Effector CD8-positive, alpha-beta T cell (primary cell): ENCODE measurements around the gene RIMBP2.

Experiments
- DNase-seq: peaks from one replicate; lab custom pipeline; 2025; lab: John Stamatoyannopoulos, UW

The RIMBP2 gene

DNA sequence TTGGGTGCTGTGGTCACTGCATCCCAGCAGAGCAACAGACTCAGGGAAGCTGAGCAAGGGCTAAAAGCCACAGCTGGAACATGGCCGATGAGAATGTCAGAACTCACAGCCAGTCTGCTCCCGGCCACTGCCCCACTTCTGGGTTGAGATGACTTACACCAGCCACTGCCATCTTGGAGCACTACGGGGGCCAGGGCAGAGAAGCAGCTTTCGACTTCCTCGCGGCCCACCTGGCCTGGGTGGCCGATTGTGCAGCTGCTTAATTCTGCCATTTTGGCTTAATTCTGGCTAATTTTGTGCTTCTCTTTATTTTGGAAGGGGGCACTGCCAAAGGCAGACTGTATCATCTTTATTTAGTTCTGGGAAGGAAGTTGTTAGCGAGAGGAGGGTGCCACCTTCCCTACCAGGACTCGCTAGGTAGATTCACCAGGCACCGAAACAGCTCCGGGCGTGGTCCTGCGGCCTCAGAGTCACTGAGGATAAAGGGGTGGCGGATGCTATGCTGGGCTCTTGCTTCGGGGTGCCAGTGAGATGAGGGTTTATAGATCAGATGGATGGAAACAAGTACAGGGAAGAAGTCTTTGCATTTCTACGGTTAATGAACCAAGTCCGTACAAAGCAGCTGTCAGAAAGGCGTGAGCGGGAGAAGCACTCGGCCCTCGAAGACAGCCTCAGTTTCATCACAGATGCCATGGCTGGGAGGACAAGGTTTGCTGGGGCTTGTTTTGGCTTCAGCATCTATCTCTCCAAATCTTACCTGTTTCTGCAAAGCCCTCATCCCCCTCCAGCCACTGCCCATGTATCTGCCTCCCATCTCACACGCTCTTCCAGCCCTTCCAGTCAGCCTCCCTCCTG lies 230.6 kb downstream of the RIMBP2 start:
- no peak for DNase-seq

DNA sequence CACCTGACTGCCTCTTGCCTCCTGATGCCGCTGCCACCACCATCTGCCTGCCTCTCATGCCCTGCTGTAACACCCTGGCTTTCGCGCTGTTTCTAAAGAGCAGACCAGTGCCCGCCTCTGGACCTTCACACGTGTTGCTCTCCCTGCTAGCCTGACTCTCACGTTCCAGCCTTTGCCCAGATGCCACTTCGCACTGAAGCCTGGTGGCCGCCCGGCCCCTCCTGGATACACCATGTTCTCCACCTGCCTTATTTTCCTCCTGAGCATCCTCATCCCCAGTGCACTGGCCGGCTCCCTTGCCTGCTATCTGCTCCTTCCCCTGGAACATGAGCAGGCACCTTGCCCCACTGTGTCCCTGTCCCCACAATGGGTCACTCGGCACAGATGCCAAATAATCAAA lies 231.9 kb downstream of the RIMBP2 start:
- no peak for DNase-seq

DNA sequence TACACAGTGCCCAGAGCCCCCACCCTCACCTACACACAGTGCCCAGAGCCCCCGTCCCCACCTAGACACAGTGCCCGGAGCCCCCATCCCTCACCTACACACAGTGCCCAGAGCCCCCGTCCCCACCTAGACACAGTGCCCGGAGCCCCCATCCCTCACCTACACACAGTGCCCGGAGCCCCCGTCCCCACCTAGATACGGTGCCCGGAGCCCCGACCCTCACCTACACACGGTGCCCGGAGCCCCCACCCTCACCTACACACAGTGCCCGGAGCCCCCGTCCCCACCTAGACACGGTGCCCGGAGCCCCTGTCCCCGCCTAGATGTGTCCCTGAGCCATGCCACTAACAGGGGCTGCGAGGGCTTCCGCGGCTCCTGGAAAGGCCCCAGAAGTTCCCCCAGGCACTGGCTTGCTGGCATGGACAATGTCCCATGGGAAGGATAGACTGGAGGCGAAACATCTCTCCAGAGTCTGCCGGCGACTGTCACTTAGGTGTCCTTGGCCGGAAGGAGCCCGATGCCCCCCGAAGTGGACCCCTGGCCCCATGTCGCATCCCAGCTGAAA lies 232.4 kb downstream of the RIMBP2 start:
- no peak for DNase-seq

DNA sequence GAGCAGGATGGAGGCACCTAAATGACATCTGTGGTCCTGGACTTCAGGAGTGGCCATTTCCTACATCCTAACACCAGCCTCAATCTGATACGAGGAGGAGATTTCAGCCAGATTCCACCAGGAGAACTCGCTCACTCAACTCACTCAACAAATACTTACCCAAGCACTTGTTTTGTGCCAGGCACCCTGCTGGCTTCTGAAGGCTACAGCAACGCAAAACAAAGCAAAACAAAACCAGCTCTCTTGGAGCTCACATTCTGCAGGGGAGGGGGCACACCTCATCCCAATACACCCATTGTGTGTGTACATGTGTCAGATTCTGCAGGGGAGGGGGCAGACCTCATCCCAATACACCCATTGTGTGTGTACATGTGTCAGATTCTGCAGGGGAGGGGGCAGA lies 233.7 kb downstream of the RIMBP2 start:
- no peak for DNase-seq

DNA sequence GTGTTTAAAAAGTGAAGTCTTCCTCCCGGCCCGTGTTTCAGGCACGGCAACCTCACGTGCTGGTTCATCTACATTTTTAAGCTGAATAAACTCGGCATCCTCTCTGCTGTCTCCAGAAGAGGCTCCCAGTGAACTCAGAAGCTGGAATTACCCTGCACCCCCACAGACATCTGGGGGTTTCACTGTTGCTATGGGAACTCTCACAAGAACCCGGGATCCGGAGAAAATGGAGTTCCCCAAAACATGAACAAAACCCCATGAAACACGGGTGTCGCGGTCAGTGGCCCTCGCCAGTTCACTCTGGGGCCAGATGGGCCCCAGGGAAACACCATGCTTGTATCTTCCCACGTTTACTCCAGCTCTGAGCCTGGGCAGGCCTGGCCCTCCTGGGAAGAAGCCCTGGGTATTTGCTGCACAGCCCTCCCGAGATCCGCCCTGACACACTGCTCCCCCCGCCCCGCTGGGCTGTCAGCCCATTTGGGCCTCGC lies 234.7 kb downstream of the RIMBP2 start:
- DNase-seq: no peak

DNA sequence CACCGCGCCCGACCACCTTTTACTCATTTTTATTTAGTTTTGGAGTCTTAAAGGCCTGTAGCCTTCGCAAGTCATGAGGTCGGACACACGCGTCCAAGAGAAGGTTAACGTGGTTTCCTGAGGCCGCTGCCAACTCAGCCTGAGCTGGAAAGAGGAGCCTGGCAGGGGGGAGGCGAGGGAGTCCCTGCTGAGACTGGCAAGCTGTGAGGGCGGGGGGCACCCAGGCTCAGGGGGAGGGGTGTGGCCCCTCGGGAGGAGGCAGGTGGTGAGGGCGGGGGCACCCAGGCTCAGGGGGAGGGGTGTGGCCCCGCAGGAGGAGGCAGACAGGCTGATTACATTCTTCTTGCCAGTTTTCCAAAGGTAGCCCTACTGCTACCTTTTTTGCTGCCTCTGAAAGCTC lies 235.2 kb downstream of the RIMBP2 start:
- no peak for DNase-seq

DNA sequence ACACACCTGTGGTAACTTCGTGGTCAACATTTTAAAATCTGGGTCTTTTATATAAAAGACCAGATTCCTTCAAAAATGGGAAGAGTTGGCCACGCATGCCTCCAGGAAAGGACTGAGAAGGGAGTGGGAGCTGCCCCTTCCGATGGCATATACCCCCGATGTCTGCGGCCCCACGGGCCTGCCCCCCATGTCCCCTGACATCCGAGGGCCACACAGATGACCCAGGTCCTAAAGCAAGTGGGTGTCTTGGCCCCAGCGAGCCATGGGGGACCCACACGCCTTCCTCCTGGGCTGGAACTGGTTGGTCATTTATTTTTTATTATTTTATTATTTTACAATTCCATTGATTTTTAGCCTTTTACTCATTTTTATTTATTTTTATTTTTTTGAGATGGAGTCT lies 235.9 kb downstream of the RIMBP2 start:
- no peak for DNase-seq

DNA sequence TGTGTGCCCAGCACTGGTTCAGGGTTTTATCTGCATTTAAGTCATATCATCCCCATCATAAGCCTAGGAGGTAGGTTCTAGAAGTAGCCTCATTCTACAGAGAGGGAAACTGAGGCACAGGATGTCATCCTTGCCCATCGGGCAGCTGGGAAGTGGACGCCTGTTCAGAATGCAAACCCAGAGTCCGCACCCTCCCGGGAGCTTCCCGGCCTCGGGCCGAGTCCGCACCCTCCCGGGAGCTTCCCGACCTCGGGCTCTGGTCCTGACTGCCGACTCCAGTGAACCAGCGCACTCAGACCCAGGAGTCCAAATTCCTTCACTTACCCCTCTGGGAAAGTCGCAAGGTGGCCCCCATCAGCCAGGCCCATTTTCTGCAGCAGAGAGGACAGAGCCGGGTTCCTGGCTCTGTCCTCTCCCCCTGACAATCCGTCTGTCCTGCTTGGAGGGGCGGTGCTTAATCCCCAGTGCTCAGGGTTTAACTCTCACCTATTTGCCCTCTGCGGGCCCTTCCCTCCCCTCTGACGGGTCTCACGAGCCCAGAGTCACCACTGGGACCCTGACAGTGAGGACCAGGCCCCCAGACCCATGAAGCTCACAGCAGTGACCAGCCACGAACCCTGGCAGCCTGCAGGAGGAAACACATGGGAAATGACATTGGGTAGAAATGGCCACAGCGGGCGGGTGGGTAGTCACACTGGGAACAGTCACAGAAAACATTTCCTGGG lies 236.5 kb downstream of the RIMBP2 start:
- DNase-seq: no peak

DNA sequence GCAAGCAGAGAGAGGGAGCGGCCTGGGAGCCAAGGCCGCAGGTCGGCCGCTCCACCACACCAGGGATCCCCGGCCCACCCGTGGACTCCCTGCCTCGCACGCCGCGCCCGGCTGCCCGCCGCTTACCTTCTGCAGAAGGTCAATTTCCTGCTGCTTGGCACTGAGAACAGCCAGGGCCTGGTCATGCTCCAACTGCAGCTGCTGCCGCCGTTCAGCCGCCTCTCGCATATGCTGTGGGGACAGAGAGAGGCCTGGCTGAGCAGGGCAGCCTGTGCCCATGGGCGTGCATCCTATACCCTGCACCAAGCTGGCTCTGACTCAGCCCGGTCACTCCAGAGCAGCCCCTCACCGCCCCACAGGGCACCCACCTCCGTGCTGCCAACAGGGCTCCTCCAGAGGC lies 237.3 kb downstream of the RIMBP2 start:
- no peak for DNase-seq

DNA sequence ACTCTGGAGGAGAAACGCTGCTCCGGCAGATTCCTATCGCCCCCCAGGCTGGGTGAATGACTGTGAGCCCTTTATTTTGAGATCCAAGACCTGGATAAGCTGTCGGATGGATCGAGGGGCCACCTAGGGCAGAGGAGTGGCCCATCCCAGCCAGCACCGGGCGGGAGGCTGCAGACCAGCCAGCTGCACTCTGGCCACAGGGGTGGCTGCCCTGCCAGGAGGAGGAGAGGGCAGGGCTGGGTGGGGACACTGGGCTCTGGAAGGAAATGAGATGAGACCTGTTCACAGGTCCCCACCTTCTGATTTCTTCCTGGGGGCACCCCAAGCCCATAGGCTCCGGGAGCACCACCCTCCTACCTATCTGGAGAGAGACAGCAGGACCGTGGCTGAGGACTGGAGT lies 238.4 kb downstream of the RIMBP2 start:
- no peak for DNase-seq

DNA sequence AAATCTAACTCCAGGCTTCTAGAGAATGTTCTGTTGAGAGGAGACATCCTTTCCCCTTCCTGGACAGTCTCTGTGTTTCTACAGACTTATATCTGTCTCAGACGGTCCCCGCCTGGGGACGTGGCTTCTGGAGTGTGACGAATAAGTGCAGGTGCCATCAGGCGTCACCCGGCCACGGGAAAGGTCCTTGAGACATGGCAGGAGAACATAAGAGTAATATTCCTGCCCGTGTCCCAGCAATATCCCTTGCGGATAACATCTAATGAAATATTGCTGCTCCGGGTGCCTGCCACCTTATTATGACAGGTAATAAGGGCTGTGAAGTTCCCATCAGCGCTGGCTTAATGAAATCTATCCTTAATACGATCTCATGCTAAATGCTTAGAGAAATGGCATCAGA lies 238.8 kb downstream of the RIMBP2 start:
- DNase-seq: no peak

DNA sequence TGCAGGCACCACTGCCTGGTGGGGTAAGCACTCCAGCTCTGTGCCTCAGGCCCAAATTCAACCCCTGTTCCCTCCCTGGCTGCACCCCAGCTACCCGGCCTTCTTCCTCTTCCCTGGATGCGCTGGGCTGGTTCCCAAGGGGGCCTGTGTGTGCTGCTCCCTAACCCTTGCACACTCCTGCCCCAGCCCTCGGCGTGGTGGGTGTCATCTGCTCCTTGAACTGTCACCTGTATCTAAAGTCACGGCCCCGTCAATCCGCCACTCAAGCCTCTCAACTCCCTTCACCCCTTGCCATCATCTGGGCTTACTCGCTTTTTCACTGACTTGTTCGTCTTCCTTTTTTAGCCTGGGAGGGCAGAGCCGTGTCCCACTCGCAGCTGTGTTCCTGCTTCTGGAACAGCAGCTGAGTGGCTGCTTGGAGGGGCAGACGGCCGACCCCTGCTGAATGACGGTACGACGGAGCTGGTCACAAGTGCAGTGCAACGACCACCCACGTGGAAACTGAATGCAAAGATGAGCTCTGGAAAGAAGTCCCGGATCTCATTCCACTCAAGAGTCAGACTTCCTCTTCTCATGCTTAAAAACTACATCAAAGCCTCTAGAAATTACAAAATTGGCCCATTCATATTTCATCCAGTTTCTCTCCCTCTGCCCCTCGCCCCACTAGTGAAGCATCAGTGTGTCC lies 239.5 kb downstream of the RIMBP2 start:
- DNase-seq: no peak

DNA sequence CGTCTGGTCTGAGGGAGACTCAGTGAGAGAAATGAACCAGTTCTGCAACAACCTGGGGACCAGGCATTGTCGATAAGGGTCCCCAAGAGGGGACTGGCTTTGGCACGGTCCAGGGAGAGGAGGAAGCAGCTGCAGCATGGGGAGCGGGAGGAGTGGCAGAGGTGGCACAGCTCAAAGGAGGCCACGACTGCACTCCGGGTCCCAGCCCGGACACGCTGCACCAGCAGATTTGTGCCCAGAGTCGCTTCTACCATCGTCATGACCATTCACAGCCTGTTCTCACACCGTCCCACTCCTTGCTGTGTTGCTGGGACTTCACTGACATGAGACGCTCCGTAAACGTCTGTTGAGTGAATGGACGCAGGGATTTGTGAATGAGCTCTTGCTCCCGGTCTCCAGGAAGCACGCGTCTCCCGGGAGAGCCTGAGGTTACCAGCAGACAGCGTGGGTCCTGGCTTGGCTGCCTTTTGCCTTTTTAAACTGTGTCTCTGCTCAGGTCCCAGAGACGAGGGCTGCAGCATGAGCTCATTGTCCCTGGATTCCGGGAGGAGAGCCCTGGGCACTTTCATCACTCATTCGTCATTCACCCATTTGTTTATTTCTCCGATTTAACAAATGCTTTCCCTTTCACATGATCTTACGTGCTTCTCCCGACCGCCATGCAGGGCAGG lies 241.4 kb downstream of the RIMBP2 start:
- no peak for DNase-seq

DNA sequence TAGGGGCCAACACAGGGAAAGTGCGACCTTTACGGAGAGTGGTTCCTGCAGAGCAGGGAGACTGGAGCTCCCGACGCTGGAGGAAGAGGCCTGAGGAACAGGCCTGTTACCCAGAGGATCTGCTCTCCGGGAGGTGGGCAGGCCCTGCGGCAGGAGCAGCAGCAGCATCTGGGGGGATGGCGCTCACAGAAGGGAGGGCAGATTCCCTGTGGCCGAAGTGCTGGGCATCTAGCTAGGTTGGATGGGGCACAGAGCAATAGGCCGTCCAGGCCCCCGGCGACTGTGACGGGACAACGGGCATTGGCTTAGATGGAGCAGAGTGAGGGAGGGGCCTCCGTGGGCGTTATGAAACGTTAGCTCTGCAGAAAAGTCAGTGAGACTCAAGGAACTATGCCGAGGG lies 242.8 kb downstream of the RIMBP2 start:
- no peak for DNase-seq

DNA sequence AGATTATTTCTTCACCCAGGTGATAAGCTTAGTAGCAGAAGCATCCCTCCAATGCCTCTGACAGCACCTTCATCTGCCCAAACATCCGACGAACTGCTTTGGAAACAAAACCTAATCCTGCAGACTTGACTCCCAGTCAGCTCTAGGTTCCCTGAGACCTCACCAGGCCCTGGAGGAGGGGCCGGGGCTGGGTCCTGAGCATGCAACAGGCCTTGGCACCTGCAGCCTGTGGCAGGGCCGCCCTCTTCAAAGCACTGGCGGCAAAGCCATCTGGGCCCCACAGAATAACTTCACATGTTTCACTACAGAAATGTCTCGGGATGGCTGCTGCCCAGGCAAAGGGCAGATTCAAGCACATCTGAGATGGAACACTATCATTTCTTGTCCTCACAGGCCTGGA lies 245.1 kb downstream of the RIMBP2 start:
- no peak for DNase-seq

DNA sequence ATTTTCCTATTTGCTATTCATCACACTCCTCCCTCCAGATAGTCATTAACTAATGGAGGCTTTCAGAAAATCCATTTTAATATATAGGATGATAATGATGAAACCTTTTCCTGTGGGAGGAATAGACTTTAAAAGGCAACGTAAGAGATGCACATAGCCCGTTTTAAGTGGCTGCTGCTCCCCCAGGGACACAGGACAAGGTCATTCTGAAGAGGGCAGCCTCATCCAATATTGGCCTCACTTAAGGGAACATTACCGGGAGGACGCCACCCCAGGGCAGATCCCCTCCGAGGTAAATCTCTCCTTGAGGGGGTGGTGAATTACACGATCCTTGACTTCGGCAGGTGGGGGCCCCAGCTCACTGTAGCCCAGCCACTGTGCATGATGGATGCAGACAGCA lies 246.5 kb downstream of the RIMBP2 start:
- no peak for DNase-seq

DNA sequence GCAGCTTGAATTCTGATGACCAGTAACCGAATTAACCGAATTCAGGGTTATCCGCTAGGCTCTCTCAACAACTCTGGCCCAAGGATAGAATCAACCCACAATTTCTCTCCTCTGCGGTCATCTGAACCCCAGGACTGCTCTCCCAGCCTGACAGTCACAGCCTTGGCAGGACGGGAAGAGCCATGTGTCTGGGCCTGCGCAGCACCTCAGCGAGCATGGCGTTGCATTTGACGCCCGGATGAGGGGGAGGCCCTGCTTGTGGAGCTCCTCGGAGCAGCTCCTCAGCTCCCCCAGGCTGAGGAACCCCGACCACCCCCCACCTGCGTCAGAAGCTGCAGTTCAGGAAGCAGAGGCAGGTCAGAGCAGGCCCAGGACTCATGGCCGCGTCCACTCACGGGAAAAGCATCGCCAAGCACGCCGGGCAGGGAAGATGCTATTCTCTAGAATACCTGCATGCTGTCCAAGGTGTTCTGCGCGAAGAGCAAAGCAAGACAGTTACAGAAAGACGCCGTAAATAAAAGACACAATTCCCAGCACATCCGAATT lies 247.3 kb downstream of the RIMBP2 start:
- no peak for DNase-seq

DNA sequence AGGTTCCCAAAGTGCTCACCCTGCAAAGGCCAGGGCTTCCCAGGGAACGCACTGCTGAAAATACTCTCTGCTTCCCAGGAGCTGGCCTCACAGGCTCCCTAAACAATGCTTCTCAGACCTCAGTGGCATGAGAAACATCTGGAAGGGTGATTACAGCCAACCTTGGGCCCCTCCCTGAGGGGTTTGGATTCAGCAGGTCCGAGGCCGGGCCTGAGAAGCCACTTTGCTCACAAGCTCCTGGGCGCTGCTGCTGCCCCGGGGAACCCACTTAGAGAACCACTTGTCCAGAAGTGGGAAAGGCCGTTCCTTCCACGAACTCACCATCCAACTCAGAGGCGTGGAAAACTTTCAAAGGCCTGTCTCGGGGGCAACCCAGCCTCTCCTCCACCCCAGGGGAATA lies 247.9 kb downstream of the RIMBP2 start:
- DNase-seq: no peak

DNA sequence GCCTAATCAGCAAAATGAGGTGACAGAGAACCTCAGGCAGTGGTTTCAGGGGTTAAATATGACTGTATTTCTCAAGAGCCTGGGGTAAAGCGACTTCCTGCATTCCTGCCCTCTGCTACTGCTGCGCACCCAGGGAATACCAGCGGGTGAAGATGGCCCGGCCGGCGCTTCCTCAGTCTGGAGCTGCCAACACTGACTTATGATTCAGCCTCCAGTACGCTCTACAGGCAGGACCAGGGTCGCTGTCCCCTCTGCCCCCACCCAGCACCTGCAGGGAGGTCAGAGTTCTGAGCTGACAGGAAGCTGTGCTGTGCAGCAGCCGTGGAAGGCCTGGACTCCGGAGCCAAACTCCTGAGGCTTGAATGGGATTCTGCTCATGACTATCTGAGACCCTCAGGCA lies 250.5 kb downstream of the RIMBP2 start:
- DNase-seq: no peak

DNA sequence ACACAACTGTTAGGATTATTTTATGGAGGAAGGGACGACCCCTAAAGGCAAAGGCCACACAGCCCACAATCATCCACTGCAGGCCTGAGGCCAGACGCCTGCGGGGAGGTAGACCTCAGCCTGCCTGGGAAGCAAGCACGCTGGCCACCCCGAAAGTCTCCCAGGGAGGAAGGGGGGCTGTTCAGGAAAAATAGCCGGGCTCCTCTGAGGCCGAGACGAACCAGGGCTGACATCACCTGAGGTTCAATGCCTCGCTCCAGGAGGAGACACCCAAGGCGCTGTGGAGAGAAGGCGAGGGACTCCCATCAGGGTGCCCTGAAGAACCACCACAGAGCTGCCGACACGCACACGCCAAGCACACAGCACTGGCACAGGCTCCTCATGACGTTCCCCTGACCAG lies 251.1 kb downstream of the RIMBP2 start:
- DNase-seq: no peak

DNA sequence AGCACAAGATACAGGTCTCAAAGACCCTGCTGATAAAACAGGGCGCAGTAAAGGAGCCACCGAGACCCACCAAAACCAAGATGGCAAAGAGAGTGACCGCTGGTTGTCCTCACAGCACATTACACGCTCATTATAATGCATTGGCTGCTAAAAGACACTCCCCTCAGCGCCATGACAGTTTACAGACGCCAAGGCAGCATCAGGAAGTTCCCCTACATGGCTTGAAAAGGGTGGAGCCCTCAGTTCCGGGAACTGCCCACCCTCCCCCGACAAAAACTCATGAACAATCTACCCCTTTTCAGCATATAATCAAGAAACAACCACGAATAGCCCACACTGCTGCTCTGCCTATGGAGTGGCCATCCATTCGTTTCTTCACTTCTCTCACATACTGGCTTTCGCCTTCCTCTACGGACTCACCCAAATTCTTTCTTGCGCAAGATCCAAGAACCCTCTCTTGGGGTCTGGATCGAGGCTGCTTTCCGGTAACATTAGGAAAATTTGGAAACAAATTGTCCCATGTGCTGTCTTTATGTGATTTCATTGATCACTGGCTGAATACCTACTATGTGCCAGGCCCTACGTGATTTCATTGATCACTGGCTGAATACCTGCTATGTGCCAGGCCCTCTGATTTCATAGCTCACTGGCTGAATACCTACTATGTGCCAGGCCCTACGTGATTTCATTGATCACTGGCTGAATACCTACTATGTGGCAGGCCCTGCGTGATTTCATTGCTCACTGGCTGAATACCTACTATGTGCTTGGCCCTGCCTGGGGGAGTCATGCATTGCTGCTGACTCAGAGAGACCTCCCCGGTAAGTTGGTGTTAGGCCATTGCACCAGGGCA lies 252.1 kb downstream of the RIMBP2 start:
- no peak for DNase-seq
